Endothelial cell of umbilical vein (primary cell): ENCODE results near the gene POP7. TPM values are rescaled to one million over a fixed set of nuclear protein-coding genes. Genes with fewer than 3 reads are reported as not detected.

ENCODE experiments used
- BruUV-seq: library from RNA; stranded (reverse); fragments of 400-500 nt; replicated peaks from 2 replicates; lab custom pipeline; 2021; lab: Mats Ljungman, UMichigan
- CTCF ChIA-PET: fragments of 300-600, 350-600 bp; sonication (Branson Sonifier 250); formaldehyde crosslinking; loops from one replicate; lab custom pipeline; 2021; ENCODE audit warnings: antibody characterized with exemption, inconsistent platforms; lab: Charles Lee
- POLR2A ChIA-PET: fragments of 300-600, 350-600 bp; sonication (Branson Sonifier 250); formaldehyde crosslinking; loops from one replicate; lab custom pipeline; 2021; ENCODE audit warnings: antibody characterized with exemption, inconsistent platforms; lab: Charles Lee
- DNase-seq: peaks from one replicate; pipeline ENCODE4 v3.0.0-alpha.2; 2011; ENCODE audit warnings: low read depth, low spot score
- FAIRE-seq: peaks from 2 replicates; lab custom pipeline; 2011; peaks lifted over from hg19 to GRCh38; lab: Jason Lieb, UNC
- H2AFZ ChIP-seq: 2 replicates; pipeline ENCODE4 v1.6.0; 2012; ENCODE audit warnings: low read depth, low read length, control low read depth, inconsistent platforms
- H3K27ac ChIP-seq: 2 replicates; pipeline ENCODE4 v1.5.1; 2011; ENCODE audit warnings: low read depth, mild to moderate bottlenecking, control low read depth, low read length, moderate library complexity; ENCODE audit not compliant: insufficient read depth
- H3K27me3 ChIP-seq, 2 experiments: 2 replicates each; pipeline versions ENCODE4 v1.6.0 to v1.6.1; 2011; ENCODE audit warnings: low read length in 2 of 2, mixed read lengths in 1 of 2; ENCODE audit not compliant: control insufficient read depth in 2 of 2, insufficient read depth in 2 of 2
- H3K36me3 ChIP-seq, 2 experiments: 2 replicates in 1 of 2; 3 replicates in 1 of 2; pipeline ENCODE4 v1.5.1; 2011; ENCODE audit warnings: low read length in 2 of 2, mild to moderate bottlenecking in 1 of 2, moderate library complexity in 1 of 2; ENCODE audit not compliant: control insufficient read depth in 2 of 2, insufficient read depth in 2 of 2; ENCODE audit errors: extremely low read depth in 1 of 2
- H3K4me1 ChIP-seq: 3 replicates; pipeline ENCODE4 v1.5.1; 2011; ENCODE audit warnings: mild to moderate bottlenecking, low read length; ENCODE audit not compliant: control insufficient read depth, insufficient read depth; ENCODE audit errors: extremely low read depth
- H3K4me2 ChIP-seq: 2 replicates; pipeline ENCODE4 v1.6.1; 2011; ENCODE audit warnings: low read length, control low read depth, mixed read lengths; ENCODE audit not compliant: insufficient read depth
- H3K4me3 ChIP-seq, 3 experiments: fragments of 200-600 bp in 1 of 3; sonication (generic), shearing (Covaris generic) in 1 of 3; replicated peaks in 1 of 3; 2 replicates each; pipeline ENCODE4 v1.5.1; 2011 to 2016; ENCODE audit warnings: control low read depth in 3 of 3, low read length in 3 of 3, mild to moderate bottlenecking in 2 of 3, inconsistent platforms in 1 of 3, low read depth in 1 of 3, moderate library complexity in 1 of 3; ENCODE audit not compliant: insufficient read depth in 1 of 3
- H3K79me2 ChIP-seq: 2 replicates; pipeline ENCODE4 v1.6.0; 2012; ENCODE audit warnings: low read length, inconsistent platforms; ENCODE audit not compliant: control insufficient read depth, insufficient read depth
- H3K9ac ChIP-seq: replicated peaks from 2 replicates; pipeline ENCODE3; 2011; ENCODE audit warnings: low read length, control low read depth; ENCODE audit not compliant: insufficient read depth; ENCODE audit errors: extremely low read depth
- H3K9me1 ChIP-seq: replicated peaks from 3 replicates; pipeline ENCODE4 v1.6.0; 2011; ENCODE audit warnings: mild to moderate bottlenecking, low read length; ENCODE audit not compliant: control insufficient read depth, insufficient read depth; ENCODE audit errors: extremely low read depth
- H3K9me3 ChIP-seq: replicated peaks from 2 replicates; pipeline ENCODE4 v1.5.1; 2012; ENCODE audit warnings: low read length, inconsistent platforms; ENCODE audit not compliant: control insufficient read depth, insufficient read depth
- H4K20me1 ChIP-seq: replicated peaks from 2 replicates; pipeline ENCODE3; 2011; ENCODE audit warnings: mild to moderate bottlenecking, low read length; ENCODE audit not compliant: control insufficient read depth, insufficient read depth; ENCODE audit errors: extremely low read depth
- CTCF ChIP-seq, 2 donors: IDR thresholded peaks; 1 replicate in 1 of 2; 2 replicates in 1 of 2; pipeline ENCODE4 v1.5.1; 2011; ENCODE audit warnings: low read length in 2 of 2, mild to moderate bottlenecking in 2 of 2, moderate library complexity in 2 of 2, control low read depth in 1 of 2, inconsistent platforms in 1 of 2, low read depth in 1 of 2; ENCODE audit not compliant: insufficient read depth in 1 of 2; ENCODE audit errors: extremely low read depth in 1 of 2
- JUN ChIP-seq: IDR thresholded peaks from 2 replicates; pipeline ENCODE4 v1.6.1; 2011; ENCODE audit warnings: borderline replicate concordance, low read depth; ENCODE audit not compliant: insufficient read length, insufficient read depth
- MAX ChIP-seq: IDR thresholded peaks from 2 replicates; pipeline ENCODE4 v1.6.1; 2011; ENCODE audit not compliant: insufficient read depth, insufficient read length
- dilution Hi-C: fragments of 300-500 bp; cut with MboI; formaldehyde crosslinking; loops from one replicate; pipeline ENCODE4 v1.15.0; 2019; ENCODE audit warnings: low sequenced_read_pairs; ENCODE audit not compliant: extremely low pct_ligation_motif_present
- intact Hi-C: fragments of 100-400 bp; cut with micrococcal nuclease; formaldehyde crosslinking; loops from one replicate; pipeline ENCODE4 v1.10.0; 2022
- polyA plus RNA-seq, 4 experiments: library from polyadenylated mRNA; depleted of rRNA in 3 of 4; stranded (reverse) in 3 of 4; unstranded in 1 of 4; fragments of >200 nt; gene quantifications; 2 replicates each; pipeline versions ENCODE4 v1.2.1 to v1.2.3, GENCODE V29; 2011 to 2012; ENCODE audit warnings: missing spikeins in 1 of 4
- total RNA-seq: library from RNA; stranded (reverse); gene quantifications from 2 replicates; pipeline ENCODE4 v1.2.3, GENCODE V29; 2021

The POP7 gene
- total and polyA plus RNA-seq, 2 donors (not counting 3 experiments of a cell fraction or from before 2014, with no cell fraction given): 47.4 to 48.8 TPM

- Histone ChIP-seq H3K27ac (no peak overlapping the region), H3K79me2 (peaks cover 47% of the 10 kb centered on the region), H3K9me1 (no peaks in the 10 kb centered on the region), H2AFZ (no peak overlapping the region), H3K4me2 (peak overlapping the region; percentile 89), H4K20me1 (peaks cover 2% of the 10 kb centered on the region), H3K9me3 (no peaks in the 10 kb centered on the region), H3K27me3 (no peaks in the 10 kb centered on the region), H3K4me3 (peak overlapping the region in 1 of 3 experiments; percentile 65), H3K9ac (no peak overlapping the region), H3K36me3 (peaks cover 3 to 25% of the 10 kb centered on the region in 2 experiments), H3K4me1 (peaks cover 16% of the 10 kb centered on the region)
- POLR2A ChIA-PET: interaction anchor here (0.5 to 2.6 kb wide), 3 partner anchors 14 to 545 kb away, joined by 4 to 6 read pairs (median 4); partner anchors contain the start of genes FBXO24 and POP7
- dilution Hi-C loops: no loop called here
- peak; percentile 70 for FAIRE-seq
- CTCF ChIA-PET: interaction anchor here (0.6 to 7.5 kb wide), 18 partner anchors 10 to 229 kb away, joined by 3 to 76 read pairs (median 6); partner anchors contain the start of genes MOSPD3, POP7 and SLC12A9
- DNase-seq: peak; percentile 65
- no TSS peak for BruUV-seq
- intact Hi-C loops: loop anchor here (1.0 to 5.0 kb wide), 5 partner anchors 19 to 225 kb away; partner anchors contain the start of genes FBXO24, GNB2 and LRCH4
- no peak for TF ChIP-seq JUN
- TF ChIP-seq MAX: no peak
- peak; percentile 86 to 89 for TF ChIP-seq CTCF (IDR thresholded peaks at IDR 0.05; ENCODE audit: extremely low read depth in 1 of 2, insufficient read depth in 1 of 2, low read depth in 1 of 2, low read length in 2 of 2)
These were observed 14.0 kb upstream of the POP7 start for GRCh38 chr7:100691676-100692577.
